Measurements from ENCODE around the gene WDR48.

The WDR48 gene

GRCh38 chr3:39109086-39109485 lies 57.3 kb downstream of the WDR48 start:
- Histone ChIP-seq H2AFZ (ENCODE audit: low read depth, low read length) (no peak overlapping the region), H3K9me3 (ENCODE audit: insufficient read depth, low read length, severe bottlenecking) (no peaks in the 10 kb centered on the region), H3K27me3 (ENCODE audit: insufficient read depth, low read length, poor library complexity) (no peaks in the 10 kb centered on the region), H3K9ac (ENCODE audit: low read depth, low read length) (no peak overlapping the region), H3K4me2 (ENCODE audit: insufficient read depth, low read length) (no peak overlapping the region), H3K27ac (ENCODE audit: low read length) (no peak overlapping the region), H3K79me2 (ENCODE audit: insufficient read depth, low read length) (peaks cover 20% of the 10 kb centered on the region), H3K4me3 (ENCODE audit: low read depth in 1 of 2, low read length in 2 of 2) (no peak overlapping the region), H4K20me1 (ENCODE audit: insufficient read depth, low read length) (peaks cover 15% of the 10 kb centered on the region), H3K4me1 (ENCODE audit: insufficient read depth, low read length) (peaks cover 35% of the 10 kb centered on the region), H3K36me3 (ENCODE audit: insufficient read depth, low read length) (no peaks in the 10 kb centered on the region)
- no peak for ATAC-seq (ENCODE audit: insufficient read depth, low read depth)
- TF ChIP-seq EZH2 (IDR thresholded peaks at IDR 0.05; ENCODE audit: borderline replicate concordance, low read depth, low read length, severe bottlenecking) (no peak), CTCF (IDR thresholded peaks at IDR 0.05; ENCODE audit: borderline replicate concordance, extremely low read depth, low read length, poor library complexity, severe bottlenecking) (no peak)
- DNase-seq: no peak

GRCh38 chr3:39110041-39110639 lies 58.3 kb downstream of the WDR48 start:
- Histone ChIP-seq H3K36me3 (ENCODE audit: insufficient read depth, low read length) (no peaks in the 10 kb centered on the region), H3K27ac (ENCODE audit: low read length) (no peak overlapping the region), H3K9me3 (ENCODE audit: insufficient read depth, low read length, severe bottlenecking) (no peaks in the 10 kb centered on the region), H3K4me1 (ENCODE audit: insufficient read depth, low read length) (peaks cover 30% of the 10 kb centered on the region), H4K20me1 (ENCODE audit: insufficient read depth, low read length) (peaks cover 6% of the 10 kb centered on the region), H3K27me3 (ENCODE audit: insufficient read depth, low read length, poor library complexity) (no peaks in the 10 kb centered on the region), H3K4me2 (ENCODE audit: insufficient read depth, low read length) (no peak overlapping the region), H3K79me2 (ENCODE audit: insufficient read depth, low read length) (peaks cover 17% of the 10 kb centered on the region), H2AFZ (ENCODE audit: low read depth, low read length) (no peak overlapping the region), H3K9ac (ENCODE audit: low read depth, low read length) (no peak overlapping the region), H3K4me3 (ENCODE audit: low read depth in 1 of 2, low read length in 2 of 2) (no peak overlapping the region)
- TF ChIP-seq CTCF (IDR thresholded peaks at IDR 0.05; ENCODE audit: borderline replicate concordance, extremely low read depth, low read length, poor library complexity, severe bottlenecking): no peak
- no peak for TF ChIP-seq EZH2 (IDR thresholded peaks at IDR 0.05; ENCODE audit: borderline replicate concordance, low read depth, low read length, severe bottlenecking)
- ATAC-seq (ENCODE audit: insufficient read depth, low read depth) (no peak), DNase-seq (no peak)

GRCh38 chr3:39112113-39112512 lies 60.3 kb downstream of the WDR48 start:
- Histone ChIP-seq H2AFZ (ENCODE audit: low read depth, low read length) (no peak overlapping the region), H4K20me1 (ENCODE audit: insufficient read depth, low read length) (no peaks in the 10 kb centered on the region), H3K9ac (ENCODE audit: low read depth, low read length) (no peak overlapping the region), H3K27me3 (ENCODE audit: insufficient read depth, low read length, poor library complexity) (no peaks in the 10 kb centered on the region), H3K4me2 (ENCODE audit: insufficient read depth, low read length) (no peak overlapping the region), H3K79me2 (ENCODE audit: insufficient read depth, low read length) (no peaks in the 10 kb centered on the region), H3K27ac (ENCODE audit: low read length) (no peak overlapping the region), H3K9me3 (ENCODE audit: insufficient read depth, low read length, severe bottlenecking) (no peaks in the 10 kb centered on the region), H3K36me3 (ENCODE audit: insufficient read depth, low read length) (no peaks in the 10 kb centered on the region), H3K4me1 (ENCODE audit: insufficient read depth, low read length) (peaks cover 14% of the 10 kb centered on the region), H3K4me3 (ENCODE audit: low read depth in 1 of 2, low read length in 2 of 2) (no peak overlapping the region)
- DNase-seq (no peak), ATAC-seq (ENCODE audit: insufficient read depth, low read depth) (no peak)
- no peak for TF ChIP-seq EZH2 (IDR thresholded peaks at IDR 0.05; ENCODE audit: borderline replicate concordance, low read depth, low read length, severe bottlenecking)

GRCh38 chr3:39112535-39112934 lies 60.7 kb downstream of the WDR48 start:
- H3K27me3 ChIP-seq (ENCODE audit: insufficient read depth, low read length, poor library complexity): no peaks in the 10 kb centered on the region
- DNase-seq: no peak
- H3K4me2 ChIP-seq (ENCODE audit: insufficient read depth, low read length): no peak overlapping the region
- H3K9ac ChIP-seq (ENCODE audit: low read depth, low read length): no peak overlapping the region
- H3K27ac ChIP-seq (ENCODE audit: low read length): no peak overlapping the region
- no peak for TF ChIP-seq EZH2 (IDR thresholded peaks at IDR 0.05; ENCODE audit: borderline replicate concordance, low read depth, low read length, severe bottlenecking)
- no peak for TF ChIP-seq CTCF (IDR thresholded peaks at IDR 0.05; ENCODE audit: borderline replicate concordance, extremely low read depth, low read length, poor library complexity, severe bottlenecking)
- no peaks in the 10 kb centered on the region for H3K36me3 ChIP-seq (ENCODE audit: insufficient read depth, low read length)
- no peaks in the 10 kb centered on the region for H3K9me3 ChIP-seq (ENCODE audit: insufficient read depth, low read length, severe bottlenecking)
- no peak overlapping the region for H2AFZ ChIP-seq (ENCODE audit: low read depth, low read length)
- no peaks in the 10 kb centered on the region for H3K79me2 ChIP-seq (ENCODE audit: insufficient read depth, low read length)
- ATAC-seq (ENCODE audit: insufficient read depth, low read depth): no peak
- no peak overlapping the region for H3K4me3 ChIP-seq (ENCODE audit: low read depth in 1 of 2, low read length in 2 of 2)
- peaks cover 14% of the 10 kb centered on the region for H3K4me1 ChIP-seq (ENCODE audit: insufficient read depth, low read length)
- H4K20me1 ChIP-seq (ENCODE audit: insufficient read depth, low read length): no peaks in the 10 kb centered on the region
